ENCODE measurements around the gene MYLK2.
"Not testable (repeated sequence)": the region's sequence is repeated elsewhere in the genome, so short reads cannot be mapped to it uniquely, and the experiment has no call there.

The MYLK2 gene

GRCh38 chr20:31797364-31797763 is 21.8 kb upstream of the MYLK2 start:
- Histone ChIP-seq H3K4me1 (ENCODE audit: control insufficient read depth in 2 of 2, insufficient read depth in 2 of 2, low read length in 2 of 2) (no peaks in the 10 kb centered on the region), H3K9ac (ENCODE audit: low read depth in 1 of 2, low read length in 2 of 2) (no peak overlapping the region), H3K36me3 (ENCODE audit: control insufficient read depth in 2 of 2, insufficient read depth in 2 of 2, low read length in 2 of 2) (peaks cover 0 to 17% of the 10 kb centered on the region in 2 donors), H3K27me3 (ENCODE audit: control insufficient read depth in 2 of 2, insufficient read depth in 2 of 2, low read length in 2 of 2) (no peaks in the 10 kb centered on the region), H3K9me3 (ENCODE audit: control insufficient read depth in 2 of 2, low read length in 2 of 2) (no peaks in the 10 kb centered on the region), H3K27ac (ENCODE audit: low read depth in 2 of 2, low read length in 2 of 2) (no peak overlapping the region), H3K4me3 (ENCODE audit: low read length in 2 of 2) (no peak overlapping the region)

DNA sequence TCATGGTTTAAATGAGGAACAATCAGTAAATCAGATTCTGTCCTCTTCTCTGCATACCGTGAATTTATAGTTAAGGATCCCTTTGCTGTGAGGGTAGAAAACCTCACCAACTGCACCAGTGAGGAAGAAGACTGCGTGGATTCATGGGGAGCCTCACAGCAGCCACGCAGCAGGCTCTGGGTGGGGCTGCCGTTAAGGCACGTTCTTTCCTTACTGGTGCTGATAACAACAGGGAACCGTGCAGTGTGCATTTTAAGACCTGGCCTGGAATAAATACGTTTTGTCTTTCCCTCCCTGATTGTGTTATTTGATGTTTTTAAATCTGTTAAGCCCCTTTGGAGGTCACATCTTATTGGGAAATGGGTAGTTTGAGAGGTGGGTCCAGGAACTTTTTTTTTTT is 17.6 kb upstream of the MYLK2 start:
- no peaks in the 10 kb centered on the region for H3K9me3 ChIP-seq (ENCODE audit: control insufficient read depth in 2 of 2, low read length in 2 of 2)
- no peak overlapping the region for H3K27ac ChIP-seq (ENCODE audit: low read depth in 2 of 2, low read length in 2 of 2)
- H3K27me3 ChIP-seq (ENCODE audit: control insufficient read depth in 2 of 2, insufficient read depth in 2 of 2, low read length in 2 of 2), result no peaks in the 10 kb centered on the region
- H3K9ac ChIP-seq (ENCODE audit: low read depth in 1 of 2, low read length in 2 of 2), result no peak overlapping the region
- H3K4me1 ChIP-seq (ENCODE audit: control insufficient read depth in 2 of 2, insufficient read depth in 2 of 2, low read length in 2 of 2), result no peaks in the 10 kb centered on the region
- no peak overlapping the region for H3K4me3 ChIP-seq (ENCODE audit: low read length in 2 of 2)
- H3K36me3 ChIP-seq (ENCODE audit: control insufficient read depth in 2 of 2, insufficient read depth in 2 of 2, low read length in 2 of 2), result peaks cover 0 to 12% of the 10 kb centered on the region in 2 donors

DNA sequence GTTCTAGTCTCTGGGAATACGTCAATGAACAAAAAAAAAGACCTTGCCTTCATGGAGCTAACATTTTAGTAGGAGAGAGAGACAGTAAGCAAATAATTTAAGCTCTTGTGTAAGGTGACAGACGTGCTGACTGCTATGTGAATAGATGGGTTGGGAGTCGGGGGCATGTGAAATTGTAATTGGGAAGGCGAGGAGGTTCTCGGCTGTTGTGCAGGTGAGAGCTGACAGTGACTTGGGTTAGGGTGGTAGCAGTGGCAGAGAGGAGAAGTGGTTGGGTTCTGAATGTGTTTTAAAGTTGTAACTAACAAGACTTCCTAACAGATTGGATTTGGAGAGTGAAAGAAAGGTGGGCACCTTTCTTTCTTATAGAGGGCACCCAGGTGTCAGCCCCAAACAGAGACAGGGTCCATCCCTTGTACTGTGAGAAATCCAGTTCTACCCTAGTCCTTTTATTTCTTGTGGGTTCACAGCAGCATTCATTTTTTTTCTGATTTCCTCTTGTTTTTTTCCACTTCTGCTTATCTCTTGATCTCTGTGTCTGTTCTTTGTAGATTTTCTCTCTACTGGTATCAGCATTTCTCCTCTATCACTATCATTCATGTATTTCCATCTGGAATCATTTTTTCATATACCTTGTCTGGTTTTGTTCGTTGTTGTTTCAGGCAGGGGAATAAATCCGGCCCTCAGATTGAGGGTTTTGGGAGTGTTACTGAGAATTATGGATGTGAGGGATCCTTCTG is 15.4 kb upstream of the MYLK2 start:
- peaks cover 0 to 2% of the 10 kb centered on the region in 2 donors for H3K36me3 ChIP-seq (ENCODE audit: control insufficient read depth in 2 of 2, insufficient read depth in 2 of 2, low read length in 2 of 2)

DNA sequence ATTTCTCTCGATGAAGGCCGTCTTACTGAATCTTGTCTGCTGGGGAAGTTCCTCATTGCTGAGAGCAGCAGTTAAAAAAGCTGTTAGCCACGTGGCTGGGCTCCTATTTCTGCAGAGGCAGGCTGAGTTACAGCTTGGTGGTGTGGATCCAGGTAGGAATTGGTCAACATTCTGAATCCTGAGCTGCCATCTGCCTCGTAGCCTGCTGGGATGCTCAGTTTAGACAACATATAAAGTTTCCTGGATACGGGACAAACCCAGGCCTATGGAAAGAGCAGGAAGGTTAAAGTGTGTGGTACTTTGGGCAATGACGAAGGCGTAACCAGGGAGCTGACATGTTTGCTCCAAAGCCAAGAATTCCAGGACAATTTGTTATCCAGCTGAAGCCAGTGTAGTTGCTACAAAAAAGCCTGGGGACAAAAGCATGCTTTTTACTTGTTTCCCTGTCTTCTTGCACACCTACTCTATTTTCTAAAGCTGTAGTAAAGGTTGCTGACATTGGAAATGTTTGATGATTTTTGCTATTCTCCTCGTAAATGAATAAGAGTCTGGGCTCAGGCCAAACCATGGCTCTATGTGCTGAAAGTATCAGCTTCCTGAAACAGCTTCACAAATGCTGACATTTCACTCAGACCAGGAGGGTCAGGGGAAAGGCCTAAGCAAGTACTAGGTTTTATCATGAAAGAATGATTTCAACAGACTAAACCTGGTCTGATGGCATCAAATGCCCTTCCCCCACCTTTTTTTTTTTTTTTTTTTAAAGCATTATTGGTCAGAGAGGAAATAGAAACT is 12.4 kb upstream of the MYLK2 start:
- Histone ChIP-seq H3K4me1 (ENCODE audit: control insufficient read depth in 2 of 2, insufficient read depth in 2 of 2, low read length in 2 of 2) (no peaks in the 10 kb centered on the region), H3K9ac (ENCODE audit: low read depth in 1 of 2, low read length in 2 of 2) (no peak overlapping the region), H3K27me3 (ENCODE audit: control insufficient read depth in 2 of 2, insufficient read depth in 2 of 2, low read length in 2 of 2) (no peaks in the 10 kb centered on the region), H3K36me3 (ENCODE audit: control insufficient read depth in 2 of 2, insufficient read depth in 2 of 2, low read length in 2 of 2) (no peaks in the 10 kb centered on the region), H3K9me3 (ENCODE audit: control insufficient read depth in 2 of 2, low read length in 2 of 2) (no peaks in the 10 kb centered on the region), H3K4me3 (ENCODE audit: low read length in 2 of 2) (no peak overlapping the region), H3K27ac (ENCODE audit: low read depth in 2 of 2, low read length in 2 of 2) (no peak overlapping the region)

More for the DNA sequence above, 15.4 kb upstream of the MYLK2 start:
- Histone ChIP-seq H3K27ac (ENCODE audit: low read depth in 2 of 2, low read length in 2 of 2) (no peak overlapping the region), H3K4me3 (ENCODE audit: low read length in 2 of 2) (no peak overlapping the region), H3K4me1 (ENCODE audit: control insufficient read depth in 2 of 2, insufficient read depth in 2 of 2, low read length in 2 of 2) (no peaks in the 10 kb centered on the region), H3K9ac (ENCODE audit: low read depth in 1 of 2, low read length in 2 of 2) (no peak overlapping the region), H3K27me3 (ENCODE audit: control insufficient read depth in 2 of 2, insufficient read depth in 2 of 2, low read length in 2 of 2) (no peaks in the 10 kb centered on the region), H3K9me3 (ENCODE audit: control insufficient read depth in 2 of 2, low read length in 2 of 2) (no peaks in the 10 kb centered on the region)

GRCh38 chr20:31808481-31808880 is 10.7 kb upstream of the MYLK2 start:
- Histone ChIP-seq H3K9ac (ENCODE audit: low read depth in 1 of 2, low read length in 2 of 2) (no peak overlapping the region), H3K36me3 (ENCODE audit: control insufficient read depth in 2 of 2, insufficient read depth in 2 of 2, low read length in 2 of 2) (no peaks in the 10 kb centered on the region), H3K4me1 (ENCODE audit: control insufficient read depth in 2 of 2, insufficient read depth in 2 of 2, low read length in 2 of 2) (no peaks in the 10 kb centered on the region), H3K4me3 (ENCODE audit: low read length in 2 of 2) (no peak overlapping the region), H3K27me3 (ENCODE audit: control insufficient read depth in 2 of 2, insufficient read depth in 2 of 2, low read length in 2 of 2) (no peaks in the 10 kb centered on the region), H3K9me3 (ENCODE audit: control insufficient read depth in 2 of 2, low read length in 2 of 2) (no peaks in the 10 kb centered on the region), H3K27ac (ENCODE audit: low read depth in 2 of 2, low read length in 2 of 2) (no peak overlapping the region)

- H3K27me3 ChIP-seq (ENCODE audit: control insufficient read depth in 2 of 2, insufficient read depth in 2 of 2, low read length in 2 of 2), result no peaks in the 10 kb centered on the region
- H3K4me1 ChIP-seq (ENCODE audit: control insufficient read depth in 2 of 2, insufficient read depth in 2 of 2, low read length in 2 of 2), result no peaks in the 10 kb centered on the region
- no peak overlapping the region for H3K4me3 ChIP-seq (ENCODE audit: low read length in 2 of 2)
- H3K27ac ChIP-seq (ENCODE audit: low read depth in 2 of 2, low read length in 2 of 2), result no peak overlapping the region
- no peak overlapping the region for H3K9ac ChIP-seq (ENCODE audit: low read depth in 1 of 2, low read length in 2 of 2)
- no peaks in the 10 kb centered on the region for H3K9me3 ChIP-seq (ENCODE audit: control insufficient read depth in 2 of 2, low read length in 2 of 2)
- no peaks in the 10 kb centered on the region for H3K36me3 ChIP-seq (ENCODE audit: control insufficient read depth in 2 of 2, insufficient read depth in 2 of 2, low read length in 2 of 2)
Measured at GRCh38 chr20:31809661-31810060, 9.5 kb upstream of the MYLK2 start.

DNA sequence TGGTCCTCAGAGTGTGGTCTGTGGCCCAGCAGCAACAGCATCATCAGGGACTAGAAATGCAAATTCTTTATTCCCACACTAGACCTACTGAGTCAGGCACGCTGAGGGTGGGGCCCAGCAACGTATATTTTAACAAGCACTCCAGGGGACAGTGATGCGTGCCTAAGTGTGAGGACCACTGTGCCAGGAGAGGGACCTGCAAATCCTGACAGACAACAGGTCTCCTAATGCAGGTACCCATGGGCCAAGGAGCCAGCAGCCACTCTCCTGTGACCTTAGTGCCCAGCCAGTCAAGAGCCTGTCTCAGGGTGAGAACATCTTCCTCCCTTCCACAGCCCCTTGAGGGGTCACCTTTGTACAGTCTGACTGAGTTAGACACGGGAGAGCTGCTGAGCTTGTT is 8.0 kb upstream of the MYLK2 start:
- Histone ChIP-seq H3K4me1 (ENCODE audit: control insufficient read depth in 2 of 2, insufficient read depth in 2 of 2, low read length in 2 of 2) (peaks cover 7% of the 10 kb centered on the region in 2 donors), H3K36me3 (ENCODE audit: control insufficient read depth in 2 of 2, insufficient read depth in 2 of 2, low read length in 2 of 2) (no peaks in the 10 kb centered on the region), H3K4me3 (ENCODE audit: low read length in 2 of 2) (no peak overlapping the region), H3K9me3 (ENCODE audit: control insufficient read depth in 2 of 2, low read length in 2 of 2) (no peaks in the 10 kb centered on the region), H3K27me3 (ENCODE audit: control insufficient read depth in 2 of 2, insufficient read depth in 2 of 2, low read length in 2 of 2) (no peaks in the 10 kb centered on the region), H3K27ac (ENCODE audit: low read depth in 2 of 2, low read length in 2 of 2) (no peak overlapping the region), H3K9ac (ENCODE audit: low read depth in 1 of 2, low read length in 2 of 2) (no peak overlapping the region)

GRCh38 chr20:31811796-31812728 is 7.1 kb upstream of the MYLK2 start:
- Histone ChIP-seq H3K27me3 (ENCODE audit: control insufficient read depth in 2 of 2, insufficient read depth in 2 of 2, low read length in 2 of 2) (no peaks in the 10 kb centered on the region), H3K4me3 (ENCODE audit: low read length in 2 of 2) (no peak overlapping the region), H3K4me1 (ENCODE audit: control insufficient read depth in 2 of 2, insufficient read depth in 2 of 2, low read length in 2 of 2) (peaks cover 7% of the 10 kb centered on the region in 2 donors), H3K27ac (ENCODE audit: low read depth in 2 of 2, low read length in 2 of 2) (no peak overlapping the region), H3K36me3 (ENCODE audit: control insufficient read depth in 2 of 2, insufficient read depth in 2 of 2, low read length in 2 of 2) (no peaks in the 10 kb centered on the region), H3K9ac (ENCODE audit: low read depth in 1 of 2, low read length in 2 of 2) (no peak overlapping the region), H3K9me3 (ENCODE audit: control insufficient read depth in 2 of 2, low read length in 2 of 2) (no peaks in the 10 kb centered on the region)

GRCh38 chr20:31813611-31814010 is 5.5 kb upstream of the MYLK2 start:
- no peaks in the 10 kb centered on the region for H3K9me3 ChIP-seq (ENCODE audit: control insufficient read depth in 2 of 2, low read length in 2 of 2)
- no peak overlapping the region for H3K4me3 ChIP-seq (ENCODE audit: low read length in 2 of 2)
- H3K36me3 ChIP-seq (ENCODE audit: control insufficient read depth in 2 of 2, insufficient read depth in 2 of 2, low read length in 2 of 2), result no peaks in the 10 kb centered on the region
- no peaks in the 10 kb centered on the region for H3K27me3 ChIP-seq (ENCODE audit: control insufficient read depth in 2 of 2, insufficient read depth in 2 of 2, low read length in 2 of 2)
- peaks cover 7% of the 10 kb centered on the region in 2 donors for H3K4me1 ChIP-seq (ENCODE audit: control insufficient read depth in 2 of 2, insufficient read depth in 2 of 2, low read length in 2 of 2)
- H3K27ac ChIP-seq (ENCODE audit: low read depth in 2 of 2, low read length in 2 of 2), result no peak overlapping the region
- no peak overlapping the region for H3K9ac ChIP-seq (ENCODE audit: low read depth in 1 of 2, low read length in 2 of 2)

DNA sequence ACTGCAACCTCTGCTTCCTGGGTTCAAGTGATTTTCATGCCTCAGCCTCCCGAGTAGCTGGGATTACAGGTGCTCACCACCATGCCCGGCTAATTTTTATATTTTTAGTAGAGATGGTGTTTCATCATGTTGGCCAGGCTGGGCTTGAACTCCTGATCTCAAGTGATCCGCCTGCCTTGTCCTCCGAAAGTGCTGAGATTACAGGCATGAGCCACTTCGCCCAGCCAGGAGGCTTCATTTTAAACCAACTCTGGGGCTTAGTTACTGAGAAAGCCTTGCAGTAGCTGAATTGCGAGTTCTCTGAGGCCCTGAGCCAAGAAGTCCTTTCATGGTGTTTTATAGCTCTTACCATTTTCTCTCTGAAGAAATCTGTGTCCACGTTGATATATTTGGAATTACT is 5.0 kb upstream of the MYLK2 start:
- not testable (repeated sequence) for H3K4me1 ChIP-seq (ENCODE audit: control insufficient read depth in 2 of 2, insufficient read depth in 2 of 2, low read length in 2 of 2)

More for the DNA sequence above, 5.0 kb upstream of the MYLK2 start:
- not testable (repeated sequence) for H3K9me3 ChIP-seq (ENCODE audit: control insufficient read depth in 2 of 2, low read length in 2 of 2); H3K27ac ChIP-seq (ENCODE audit: low read depth in 2 of 2, low read length in 2 of 2); H3K9ac ChIP-seq (ENCODE audit: low read depth in 1 of 2, low read length in 2 of 2); H3K4me3 ChIP-seq (ENCODE audit: low read length in 2 of 2); H3K27me3 ChIP-seq (ENCODE audit: control insufficient read depth in 2 of 2, insufficient read depth in 2 of 2, low read length in 2 of 2); H3K36me3 ChIP-seq (ENCODE audit: control insufficient read depth in 2 of 2, insufficient read depth in 2 of 2, low read length in 2 of 2)
